Activated CD4-positive, alpha-beta T cell treated with anti-CD3 and anti-CD28 coated beads, Interleukin-2, amount 50 U/mL, for 1 hour (primary cell): Measurements from ENCODE around the gene ZNRF3.
A peak's percentile ranks its signal among the peaks of the same experiment; 100 is the strongest.
"Not testable (repeated sequence)": the region's sequence is repeated elsewhere in the genome, so short reads cannot be mapped to it uniquely, and the experiment has no call there.

Experiments used
- DNase-seq: peaks from one replicate; pipeline ENCODE4 v3.0.0-alpha.2; 2020

The ZNRF3 gene

GRCh38 chr22:28882878-28883656, at the start of gene ZNRF3:
Gene ZNRF3, plus strand, starts transcription at chr22:28883572. Its CDS starts 195 bp downstream, at chr22:28883767.
- DNase-seq: peak; percentile 91

- DNase-seq: no peak
Observed at GRCh38 chr22:28835630-28836189, 47.7 kb upstream of the ZNRF3 start.

GRCh38 chr22:28837640-28838039, 45.7 kb upstream of the ZNRF3 start:
- DNase-seq: no peak

GRCh38 chr22:28838971-28839370, 44.4 kb upstream of the ZNRF3 start:
- DNase-seq: no peak

- DNase-seq: no peak
Observed at GRCh38 chr22:28841111-28841510, 42.3 kb upstream of the ZNRF3 start.

GRCh38 chr22:28843633-28844032, 39.7 kb upstream of the ZNRF3 start:
- DNase-seq: no peak

- not testable (repeated sequence) for DNase-seq
Observed at GRCh38 chr22:28844277-28844676, 39.1 kb upstream of the ZNRF3 start.

GRCh38 chr22:28846994-28847393, 36.4 kb upstream of the ZNRF3 start:
- no peak for DNase-seq

- DNase-seq: peak; percentile 18
Observed at GRCh38 chr22:28855355-28856094, 27.8 kb upstream of the ZNRF3 start.

- no peak for DNase-seq
Observed at GRCh38 chr22:28856095-28856455, 27.3 kb upstream of the ZNRF3 start.

GRCh38 chr22:28857288-28857687, 26.1 kb upstream of the ZNRF3 start:
- no peak for DNase-seq

- DNase-seq: no peak
Observed at GRCh38 chr22:28864878-28865596, 18.3 kb upstream of the ZNRF3 start.

GRCh38 chr22:28867191-28867590, 16.2 kb upstream of the ZNRF3 start:
- DNase-seq: no peak

GRCh38 chr22:28868389-28868788, 15.0 kb upstream of the ZNRF3 start:
- not testable (repeated sequence) for DNase-seq

- DNase-seq: no peak
Observed at GRCh38 chr22:28869736-28870135, 13.6 kb upstream of the ZNRF3 start.

GRCh38 chr22:28873183-28873963, 10.0 kb upstream of the ZNRF3 start:
- DNase-seq: no peak

GRCh38 chr22:28874061-28874460, 9.3 kb upstream of the ZNRF3 start:
- DNase-seq: no peak

GRCh38 chr22:28874811-28875320, 8.5 kb upstream of the ZNRF3 start:
- no peak for DNase-seq

GRCh38 chr22:28882545-28882877, 861 bp upstream of the ZNRF3 start:
- no peak for DNase-seq

GRCh38 chr22:28883657-28883916, 215 bp downstream of the ZNRF3 start:
- DNase-seq: no peak

- peak; percentile 29 for DNase-seq
Observed at GRCh38 chr22:28883917-28884746, 760 bp downstream of the ZNRF3 start.
